ENCODE data around the gene OLIG1.

OLIG1 gene, protein sequence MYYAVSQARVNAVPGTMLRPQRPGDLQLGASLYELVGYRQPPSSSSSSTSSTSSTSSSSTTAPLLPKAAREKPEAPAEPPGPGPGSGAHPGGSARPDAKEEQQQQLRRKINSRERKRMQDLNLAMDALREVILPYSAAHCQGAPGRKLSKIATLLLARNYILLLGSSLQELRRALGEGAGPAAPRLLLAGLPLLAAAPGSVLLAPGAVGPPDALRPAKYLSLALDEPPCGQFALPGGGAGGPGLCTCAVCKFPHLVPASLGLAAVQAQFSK

DNA sequence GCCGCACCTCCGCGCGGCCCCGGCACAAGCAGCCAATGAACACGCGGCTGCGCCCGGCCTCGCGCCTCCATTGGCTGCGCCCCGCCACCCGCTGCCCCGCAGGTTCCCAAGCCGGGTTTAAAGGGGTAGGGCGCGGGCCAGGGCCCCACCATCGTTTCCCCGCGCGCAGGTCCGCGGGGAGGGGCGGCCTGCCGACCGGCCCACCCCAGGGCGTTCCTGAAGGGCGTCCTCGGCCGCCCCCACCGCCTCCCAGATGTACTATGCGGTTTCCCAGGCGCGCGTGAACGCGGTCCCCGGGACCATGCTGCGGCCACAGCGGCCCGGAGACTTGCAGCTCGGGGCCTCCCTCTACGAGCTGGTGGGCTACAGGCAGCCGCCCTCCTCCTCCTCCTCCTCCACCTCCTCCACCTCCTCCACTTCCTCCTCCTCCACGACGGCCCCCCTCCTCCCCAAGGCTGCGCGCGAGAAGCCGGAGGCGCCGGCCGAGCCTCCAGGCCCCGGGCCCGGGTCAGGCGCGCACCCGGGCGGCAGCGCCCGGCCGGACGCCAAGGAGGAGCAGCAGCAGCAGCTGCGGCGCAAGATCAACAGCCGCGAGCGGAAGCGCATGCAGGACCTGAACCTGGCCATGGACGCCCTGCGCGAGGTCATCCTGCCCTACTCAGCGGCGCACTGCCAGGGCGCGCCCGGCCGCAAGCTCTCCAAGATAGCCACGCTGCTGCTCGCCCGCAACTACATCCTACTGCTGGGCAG is at the start of gene OLIG1:
TSS of gene OLIG1 (plus strand) at position 148 of the 750 bp plus-strand sequence. CDS start at position 254, 106 bp downstream.
- no peak for FAIRE-seq

DNA sequence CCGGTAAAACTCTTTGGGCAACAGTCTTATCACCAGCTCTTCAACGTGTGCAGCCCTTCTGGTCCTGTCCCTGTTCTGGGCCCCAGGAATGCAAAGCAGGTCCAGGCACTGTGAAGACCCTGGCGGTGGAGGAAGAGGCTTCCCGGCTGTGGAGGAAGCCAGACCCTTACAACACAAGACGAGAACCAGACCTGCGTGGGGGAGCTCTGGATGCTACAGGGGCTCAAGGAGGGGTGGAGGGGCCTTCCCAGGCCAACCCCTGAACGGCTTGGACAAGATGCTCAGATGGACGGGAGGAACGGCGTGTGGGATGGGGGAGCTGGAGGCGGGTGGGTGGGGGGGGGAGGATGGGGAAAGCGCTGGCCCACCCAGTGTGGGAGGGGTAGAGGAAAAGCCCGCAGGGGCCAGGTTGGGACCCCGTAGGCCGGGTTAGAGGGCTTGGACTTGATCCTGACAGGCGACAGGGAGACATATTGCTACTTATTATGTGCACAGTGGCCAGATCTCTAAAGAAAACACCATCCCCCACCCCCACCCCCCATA is 49.3 kb upstream of the OLIG1 start:
- no peak for FAIRE-seq

DNA sequence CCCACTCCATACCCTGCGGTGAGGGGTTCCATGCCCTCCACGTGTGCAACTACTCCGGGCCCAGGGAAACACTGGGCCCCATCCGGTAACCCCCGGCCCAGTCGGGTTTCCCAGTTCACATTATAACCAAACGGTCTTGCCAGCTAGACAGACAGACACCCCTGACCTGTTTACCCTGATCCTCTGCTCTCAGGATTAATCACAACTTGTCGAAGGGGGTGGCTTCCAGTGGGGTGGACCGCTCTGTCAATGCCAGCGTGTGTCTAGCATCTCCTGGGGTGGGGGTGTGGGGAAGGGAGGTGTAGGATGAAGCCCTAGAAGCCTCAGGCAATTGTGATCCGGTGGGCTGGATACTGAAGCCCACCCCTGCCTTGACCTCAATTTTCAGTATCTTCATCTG is 48.8 kb upstream of the OLIG1 start:
- no peak for FAIRE-seq

DNA sequence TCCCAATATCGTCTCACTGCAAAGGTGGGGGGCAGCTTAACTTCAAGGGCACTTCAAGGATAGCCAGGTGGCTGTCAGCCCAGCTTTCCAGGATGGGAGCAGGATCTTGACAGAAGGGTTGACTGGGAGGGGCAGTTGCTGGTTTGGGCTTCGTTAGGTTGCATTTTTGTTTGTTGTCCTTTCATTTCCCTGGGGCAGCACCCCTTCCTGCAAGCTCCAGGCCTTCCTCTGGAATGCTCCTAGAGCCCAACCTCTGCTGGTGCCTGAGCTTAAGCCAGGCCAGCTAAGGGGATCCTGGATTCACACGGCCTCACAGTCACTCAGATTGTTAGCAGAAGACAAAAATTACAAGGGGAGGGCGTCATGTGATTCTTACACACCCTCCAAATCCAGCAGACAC is 48.3 kb upstream of the OLIG1 start:
- no peak for FAIRE-seq

DNA sequence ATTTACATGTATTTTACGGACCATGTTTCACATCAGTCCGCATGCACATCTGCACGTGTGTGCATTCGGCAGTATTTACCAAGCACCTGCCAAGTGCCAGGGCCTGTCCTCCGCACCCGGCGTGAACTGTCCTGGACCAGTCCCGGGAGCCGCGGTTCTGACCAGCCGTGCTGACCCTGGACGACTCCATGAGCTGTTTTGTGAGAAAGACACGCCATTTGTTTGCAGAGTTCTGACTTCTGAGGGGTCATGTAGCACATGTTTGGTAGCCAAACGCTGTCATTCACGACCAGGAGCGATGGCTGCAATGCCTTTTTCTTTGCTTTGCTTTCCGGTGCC is 47.5 kb upstream of the OLIG1 start:
- no peak for FAIRE-seq

DNA sequence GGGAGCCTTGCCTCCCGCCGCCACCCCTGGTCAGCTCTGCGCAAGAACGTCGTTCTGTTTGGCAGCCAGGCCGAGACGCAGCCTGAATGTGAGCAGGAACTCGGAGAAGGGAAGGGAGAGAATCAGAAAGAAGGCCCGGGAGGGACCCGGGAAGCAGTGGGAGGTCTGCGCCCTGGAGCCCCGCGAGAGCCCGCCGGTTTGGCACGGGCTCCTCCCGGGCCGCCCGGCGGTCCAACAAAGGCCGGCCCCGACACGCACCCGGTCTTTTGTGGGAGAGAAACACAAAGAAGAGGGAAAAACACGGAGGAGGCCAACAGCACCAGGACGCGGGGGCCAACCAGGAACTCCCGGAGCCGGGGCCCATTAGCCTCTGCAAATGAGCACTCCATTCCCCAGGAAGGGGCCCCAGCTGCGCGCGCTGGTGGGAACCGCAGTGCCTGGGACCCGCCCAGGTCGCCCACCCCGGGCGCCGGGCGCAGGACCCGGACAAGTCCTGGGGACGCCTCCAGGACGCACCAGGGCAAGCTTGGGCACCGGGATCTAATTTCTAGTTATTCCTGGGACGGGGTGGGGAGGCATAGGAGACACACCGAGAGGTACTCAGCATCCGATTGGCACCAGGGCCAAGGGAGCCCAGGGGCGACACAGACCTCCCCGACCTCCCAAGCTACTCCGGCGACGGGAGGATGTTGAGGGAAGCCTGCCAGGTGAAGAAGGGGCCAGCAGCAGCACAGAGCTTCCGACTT is 46.9 kb upstream of the OLIG1 start:
- no peak for FAIRE-seq

DNA sequence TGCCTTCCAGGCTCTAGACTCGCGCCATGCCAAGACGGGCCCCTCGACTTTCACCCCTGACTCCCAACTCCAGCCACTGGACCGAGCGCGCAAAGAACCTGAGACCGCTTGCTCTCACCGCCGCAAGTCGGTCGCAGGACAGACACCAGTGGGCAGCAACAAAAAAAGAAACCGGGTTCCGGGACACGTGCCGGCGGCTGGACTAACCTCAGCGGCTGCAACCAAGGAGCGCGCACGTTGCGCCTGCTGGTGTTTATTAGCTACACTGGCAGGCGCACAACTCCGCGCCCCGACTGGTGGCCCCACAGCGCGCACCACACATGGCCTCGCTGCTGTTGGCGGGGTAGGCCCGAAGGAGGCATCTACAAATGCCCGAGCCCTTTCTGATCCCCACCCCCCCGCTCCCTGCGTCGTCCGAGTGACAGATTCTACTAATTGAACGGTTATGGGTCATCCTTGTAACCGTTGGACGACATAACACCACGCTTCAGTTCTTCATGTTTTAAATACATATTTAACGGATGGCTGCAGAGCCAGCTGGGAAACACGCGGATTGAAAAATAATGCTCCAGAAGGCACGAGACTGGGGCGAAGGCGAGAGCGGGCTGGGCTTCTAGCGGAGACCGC is 46.3 kb upstream of the OLIG1 start:
- FAIRE-seq = no peak

DNA sequence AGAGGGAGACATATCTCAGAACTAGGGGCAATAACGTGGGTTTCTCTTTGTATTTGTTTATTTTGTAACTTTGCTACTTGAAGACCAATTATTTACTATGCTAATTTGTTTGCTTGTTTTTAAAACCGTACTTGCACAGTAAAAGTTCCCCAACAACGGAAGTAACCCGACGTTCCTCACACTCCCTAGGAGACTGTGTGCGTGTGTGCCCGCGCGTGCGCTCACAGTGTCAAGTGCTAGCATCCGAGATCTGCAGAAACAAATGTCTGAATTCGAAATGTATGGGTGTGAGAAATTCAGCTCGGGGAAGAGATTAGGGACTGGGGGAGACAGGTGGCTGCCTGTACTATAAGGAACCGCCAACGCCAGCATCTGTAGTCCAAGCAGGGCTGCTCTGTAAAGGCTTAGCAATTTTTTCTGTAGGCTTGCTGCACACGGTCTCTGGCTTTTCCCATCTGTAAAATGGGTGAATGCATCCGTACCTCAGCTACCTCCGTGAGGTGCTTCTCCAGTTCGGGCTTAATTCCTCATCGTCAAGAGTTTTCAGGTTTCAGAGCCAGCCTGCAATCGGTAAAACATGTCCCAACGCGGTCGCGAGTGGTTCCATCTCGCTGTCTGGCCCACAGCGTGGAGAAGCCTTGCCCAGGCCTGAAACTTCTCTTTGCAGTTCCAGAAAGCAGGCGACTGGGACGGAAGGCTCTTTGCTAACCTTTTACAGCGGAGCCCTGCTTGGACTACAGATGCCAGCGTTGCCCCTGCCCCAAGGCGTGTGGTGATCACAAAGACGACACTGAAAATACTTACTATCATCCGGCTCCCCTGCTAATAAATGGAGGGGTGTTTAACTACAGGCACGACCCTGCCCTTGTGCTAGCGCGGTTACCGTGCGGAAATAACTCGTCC is 45.5 kb upstream of the OLIG1 start:
- no peak for FAIRE-seq

DNA sequence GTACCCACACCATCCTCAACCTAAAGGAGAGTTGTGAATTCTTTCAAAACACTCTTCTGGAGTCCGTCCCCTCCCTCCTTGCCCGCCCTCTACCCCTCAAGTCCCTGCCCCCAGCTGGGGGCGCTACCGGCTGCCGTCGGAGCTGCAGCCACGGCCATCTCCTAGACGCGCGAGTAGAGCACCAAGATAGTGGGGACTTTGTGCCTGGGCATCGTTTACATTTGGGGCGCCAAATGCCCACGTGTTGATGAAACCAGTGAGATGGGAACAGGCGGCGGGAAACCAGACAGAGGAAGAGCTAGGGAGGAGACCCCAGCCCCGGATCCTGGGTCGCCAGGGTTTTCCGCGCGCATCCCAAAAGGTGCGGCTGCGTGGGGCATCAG is 44.8 kb upstream of the OLIG1 start:
- no peak for FAIRE-seq

DNA sequence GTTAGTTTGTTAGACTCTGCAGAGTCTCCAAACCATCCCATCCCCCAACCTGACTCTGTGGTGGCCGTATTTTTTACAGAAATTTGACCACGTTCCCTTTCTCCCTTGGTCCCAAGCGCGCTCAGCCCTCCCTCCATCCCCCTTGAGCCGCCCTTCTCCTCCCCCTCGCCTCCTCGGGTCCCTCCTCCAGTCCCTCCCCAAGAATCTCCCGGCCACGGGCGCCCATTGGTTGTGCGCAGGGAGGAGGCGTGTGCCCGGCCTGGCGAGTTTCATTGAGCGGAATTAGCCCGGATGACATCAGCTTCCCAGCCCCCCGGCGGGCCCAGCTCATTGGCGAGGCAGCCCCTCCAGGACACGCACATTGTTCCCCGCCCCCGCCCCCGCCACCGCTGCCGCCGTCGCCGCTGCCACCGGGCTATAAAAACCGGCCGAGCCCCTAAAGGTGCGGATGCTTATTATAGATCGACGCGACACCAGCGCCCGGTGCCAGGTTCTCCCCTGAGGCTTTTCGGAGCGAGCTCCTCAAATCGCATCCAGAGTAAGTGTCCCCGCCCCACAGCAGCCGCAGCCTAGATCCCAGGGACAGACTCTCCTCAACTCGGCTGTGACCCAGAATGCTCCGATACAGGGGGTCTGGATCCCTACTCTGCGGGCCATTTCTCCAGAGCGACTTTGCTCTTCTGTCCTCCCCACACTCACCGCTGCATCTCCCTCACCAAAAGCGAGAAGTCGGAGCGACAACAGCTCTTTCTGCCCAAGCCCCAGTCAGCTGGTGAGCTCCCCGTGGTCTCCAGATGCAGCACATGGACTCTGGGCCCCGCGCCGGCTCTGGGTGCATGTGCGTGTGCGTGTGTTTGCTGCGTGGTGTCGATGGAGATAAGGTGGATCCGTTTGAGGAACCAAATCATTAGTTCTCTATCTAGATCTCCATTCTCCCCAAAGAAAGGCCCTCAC is 44.2 kb upstream of the OLIG1 start, which contains the start of gene OLIG2:
TSS of gene OLIG2 (plus strand) at position 447 of the 954 bp plus-strand sequence. CDS start 928 bp downstream, outside the sequence.
- no peak for FAIRE-seq

DNA sequence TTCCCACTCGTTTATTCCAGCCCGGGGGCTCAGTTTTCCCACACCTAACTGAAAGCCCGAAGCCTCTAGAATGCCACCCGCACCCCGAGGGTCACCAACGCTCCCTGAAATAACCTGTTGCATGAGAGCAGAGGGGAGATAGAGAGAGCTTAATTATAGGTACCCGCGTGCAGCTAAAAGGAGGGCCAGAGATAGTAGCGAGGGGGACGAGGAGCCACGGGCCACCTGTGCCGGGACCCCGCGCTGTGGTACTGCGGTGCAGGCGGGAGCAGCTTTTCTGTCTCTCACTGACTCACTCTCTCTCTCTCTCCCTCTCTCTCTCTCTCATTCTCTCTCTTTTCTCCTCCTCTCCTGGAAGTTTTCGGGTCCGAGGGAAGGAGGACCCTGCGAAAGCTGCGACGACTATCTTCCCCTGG is 43.5 kb upstream of the OLIG1 start:
- FAIRE-seq = no peak

DNA sequence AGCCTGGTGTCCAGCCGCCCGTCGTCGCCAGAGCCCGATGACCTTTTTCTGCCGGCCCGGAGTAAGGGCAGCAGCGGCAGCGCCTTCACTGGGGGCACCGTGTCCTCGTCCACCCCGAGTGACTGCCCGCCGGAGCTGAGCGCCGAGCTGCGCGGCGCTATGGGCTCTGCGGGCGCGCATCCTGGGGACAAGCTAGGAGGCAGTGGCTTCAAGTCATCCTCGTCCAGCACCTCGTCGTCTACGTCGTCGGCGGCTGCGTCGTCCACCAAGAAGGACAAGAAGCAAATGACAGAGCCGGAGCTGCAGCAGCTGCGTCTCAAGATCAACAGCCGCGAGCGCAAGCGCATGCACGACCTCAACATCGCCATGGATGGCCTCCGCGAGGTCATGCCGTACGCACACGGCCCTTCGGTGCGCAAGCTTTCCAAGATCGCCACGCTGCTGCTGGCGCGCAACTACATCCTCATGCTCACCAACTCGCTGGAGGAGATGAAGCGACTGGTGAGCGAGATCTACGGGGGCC is 43.0 kb upstream of the OLIG1 start:
- no peak for FAIRE-seq

DNA sequence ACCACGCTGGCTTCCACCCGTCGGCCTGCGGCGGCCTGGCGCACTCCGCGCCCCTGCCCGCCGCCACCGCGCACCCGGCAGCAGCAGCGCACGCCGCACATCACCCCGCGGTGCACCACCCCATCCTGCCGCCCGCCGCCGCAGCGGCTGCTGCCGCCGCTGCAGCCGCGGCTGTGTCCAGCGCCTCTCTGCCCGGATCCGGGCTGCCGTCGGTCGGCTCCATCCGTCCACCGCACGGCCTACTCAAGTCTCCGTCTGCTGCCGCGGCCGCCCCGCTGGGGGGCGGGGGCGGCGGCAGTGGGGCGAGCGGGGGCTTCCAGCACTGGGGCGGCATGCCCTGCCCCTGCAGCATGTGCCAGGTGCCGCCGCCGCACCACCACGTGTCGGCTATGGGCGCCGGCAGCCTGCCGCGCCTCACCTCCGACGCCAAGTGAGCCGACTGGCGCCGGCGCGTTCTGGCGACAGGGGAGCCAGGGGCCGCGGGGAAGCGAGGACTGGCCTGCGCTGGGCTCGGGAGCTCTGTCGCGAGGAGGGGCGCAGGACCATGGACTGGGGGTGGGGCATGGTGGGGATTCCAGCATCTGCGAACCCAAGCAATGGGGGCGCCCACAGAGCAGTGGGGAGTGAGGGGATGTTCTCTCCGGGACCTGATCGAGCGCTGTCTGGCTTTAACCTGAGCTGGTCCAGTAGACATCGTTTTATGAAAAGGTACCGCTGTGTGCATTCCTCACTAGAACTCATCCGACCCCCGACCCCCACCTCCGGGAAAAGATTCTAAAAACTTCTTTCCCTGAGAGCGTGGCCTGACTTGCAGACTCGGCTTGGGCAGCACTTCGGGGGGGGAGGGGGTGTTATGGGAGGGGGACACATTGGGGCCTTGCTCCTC is 42.3 kb upstream of the OLIG1 start:
- no peak for FAIRE-seq

DNA sequence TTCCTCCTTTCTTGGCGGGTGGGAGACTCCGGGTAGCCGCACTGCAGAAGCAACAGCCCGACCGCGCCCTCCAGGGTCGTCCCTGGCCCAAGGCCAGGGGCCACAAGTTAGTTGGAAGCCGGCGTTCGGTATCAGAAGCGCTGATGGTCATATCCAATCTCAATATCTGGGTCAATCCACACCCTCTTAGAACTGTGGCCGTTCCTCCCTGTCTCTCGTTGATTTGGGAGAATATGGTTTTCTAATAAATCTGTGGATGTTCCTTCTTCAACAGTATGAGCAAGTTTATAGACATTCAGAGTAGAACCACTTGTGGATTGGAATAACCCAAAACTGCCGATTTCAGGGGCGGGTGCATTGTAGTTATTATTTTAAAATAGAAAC is 41.7 kb upstream of the OLIG1 start:
- FAIRE-seq = no peak

DNA sequence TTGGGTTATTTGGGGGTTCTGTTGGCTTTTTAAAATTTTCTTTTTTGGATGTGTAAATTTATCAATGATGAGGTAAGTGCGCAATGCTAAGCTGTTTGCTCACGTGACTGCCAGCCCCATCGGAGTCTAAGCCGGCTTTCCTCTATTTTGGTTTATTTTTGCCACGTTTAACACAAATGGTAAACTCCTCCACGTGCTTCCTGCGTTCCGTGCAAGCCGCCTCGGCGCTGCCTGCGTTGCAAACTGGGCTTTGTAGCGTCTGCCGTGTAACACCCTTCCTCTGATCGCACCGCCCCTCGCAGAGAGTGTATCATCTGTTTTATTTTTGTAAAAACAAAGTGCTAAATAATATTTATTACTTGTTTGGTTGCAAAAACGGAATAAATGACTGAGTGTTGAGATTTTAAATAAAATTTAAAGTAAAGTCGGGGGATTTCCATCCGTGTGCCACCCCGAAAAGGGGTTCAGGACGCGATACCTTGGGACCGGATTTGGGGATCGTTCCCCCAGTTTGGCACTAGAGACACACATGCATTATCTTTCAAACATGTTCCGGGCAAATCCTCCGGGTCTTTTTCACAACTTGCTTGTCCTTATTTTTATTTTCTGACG is 41.1 kb upstream of the OLIG1 start:
- no peak for FAIRE-seq

DNA sequence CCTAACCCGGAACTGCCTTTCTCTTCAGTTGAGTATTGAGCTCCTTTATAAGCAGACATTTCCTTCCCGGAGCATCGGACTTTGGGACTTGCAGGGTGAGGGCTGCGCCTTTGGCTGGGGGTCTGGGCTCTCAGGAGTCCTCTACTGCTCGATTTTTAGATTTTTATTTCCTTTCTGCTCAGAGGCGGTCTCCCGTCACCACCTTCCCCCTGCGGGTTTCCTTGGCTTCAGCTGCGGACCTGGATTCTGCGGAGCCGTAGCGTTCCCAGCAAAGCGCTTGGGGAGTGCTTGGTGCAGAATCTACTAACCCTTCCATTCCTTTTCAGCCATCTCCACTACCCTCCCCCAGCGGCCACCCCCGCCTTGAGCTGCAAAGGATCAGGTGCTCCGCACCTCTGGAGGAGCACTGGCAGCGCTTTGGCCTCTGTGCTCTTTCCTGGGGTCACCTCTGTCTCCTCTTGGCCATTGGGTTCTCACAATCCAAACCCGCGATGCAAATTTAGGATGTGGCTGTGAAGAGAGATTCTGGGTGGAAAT is 40.5 kb upstream of the OLIG1 start:
- FAIRE-seq = no peak

DNA sequence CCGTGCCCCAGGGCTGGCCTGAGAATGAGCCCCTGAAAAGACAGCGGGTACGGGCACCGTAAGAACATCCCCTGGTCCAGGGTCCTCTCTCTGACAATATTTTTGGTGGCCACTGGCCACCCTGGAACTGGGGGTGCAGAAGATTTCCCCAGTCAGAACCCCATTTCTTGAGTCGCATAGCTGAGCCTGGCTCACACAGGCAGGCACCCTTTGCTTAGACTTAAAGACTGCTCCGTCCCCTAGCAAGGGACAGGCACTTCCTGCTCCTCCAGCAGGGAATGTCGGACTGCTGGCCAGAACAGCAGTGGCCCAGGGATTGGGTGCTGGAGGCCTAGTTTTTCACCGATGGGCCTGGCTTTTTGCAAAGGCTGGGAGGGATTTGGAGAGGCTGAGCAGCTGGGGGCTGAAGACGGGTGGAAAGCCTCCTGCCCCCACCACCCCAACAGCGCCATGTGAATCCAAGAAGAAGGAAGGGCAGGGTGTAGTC is 39.9 kb upstream of the OLIG1 start:
- FAIRE-seq = no peak

DNA sequence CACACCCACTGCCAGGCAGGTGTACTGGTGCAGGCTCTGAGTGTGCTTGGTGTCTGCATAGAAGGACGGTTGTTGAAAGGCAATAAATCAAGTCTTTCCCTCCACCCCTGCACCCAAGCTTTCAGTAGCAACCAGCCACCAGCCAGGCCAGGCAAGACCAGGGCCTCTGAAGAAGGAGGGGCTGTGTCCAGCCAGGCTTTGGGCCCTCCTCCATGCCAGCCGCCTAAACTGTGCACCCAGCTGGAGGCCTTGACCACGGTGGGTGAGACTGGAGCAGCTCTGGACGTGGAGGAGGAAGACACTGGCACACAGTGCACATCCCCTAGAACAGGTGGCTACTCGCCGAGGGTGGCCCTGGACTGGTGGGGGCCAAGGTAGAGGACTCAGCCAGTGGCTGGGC is 39.3 kb upstream of the OLIG1 start:
- FAIRE-seq = no peak
